Measurements from ENCODE around the gene SH3PXD2A. TPM values are rescaled to one million over a fixed set of nuclear protein-coding genes. Genes with fewer than 3 reads are reported as not detected.

SH3PXD2A gene
- total RNA-seq, 4 donors from 2014 or later = 26.5 to 56.9 (median 33.3) TPM

- 72% methylated on average over 2 of the region's 2 CpGs; no CpG with 5 or more reads in 1 of the 2 donors for WGBS, 2 donors (ENCODE audit: low coverage in 1 of 2)
- no peaks in the 10 kb centered on the region for H3K27me3 ChIP-seq
- peak overlapping the region; percentile 82 to 89 (median 86) for H3K27ac ChIP-seq
- TF ChIP-seq POLR2AphosphoS5 (IDR thresholded peaks at IDR 0.05) (no peak), EP300 (IDR thresholded peaks at IDR 0.05; ENCODE audit: low read depth) (no peak), POLR2A (IDR thresholded peaks at IDR 0.05) (no peak), CTCF (IDR thresholded peaks at IDR 0.05) (no peak)
- in situ Hi-C loops (cut with MboI; ENCODE audit: low pct_ligation_motif_present in 1 of 4, low pct_unique_long_range_greater_than_20kb in 1 of 4, low sequenced_read_pairs in 3 of 4) = no loop called here
- DNase-seq = no peak
- H3K4me1 ChIP-seq = peaks cover 21 to 80% (median 58%) of the 10 kb centered on the region in 4 donors
- no peaks in the 10 kb centered on the region for H3K9me3 ChIP-seq
- H3K4me3 ChIP-seq = no peak overlapping the region
- intact Hi-C loops (cut with DNase I; ENCODE audit: low total_unique reads) = no loop called here
- H3K36me3 ChIP-seq = no peaks in the 10 kb centered on the region
These were observed 62.8 kb downstream of the SH3PXD2A start for GRCh38 chr10:103792547-103792946.

GRCh38 chr10:103791858-103792257 is 63.5 kb downstream of the SH3PXD2A start:
- Histone ChIP-seq H3K4me3 (no peak overlapping the region), H3K27ac (peak overlapping the region; percentile 82 to 89 (median 86)), H3K4me1 (peaks cover 21 to 87% (median 61%) of the 10 kb centered on the region in 4 donors), H3K27me3 (no peaks in the 10 kb centered on the region), H3K9me3 (no peaks in the 10 kb centered on the region), H3K36me3 (no peaks in the 10 kb centered on the region)
- intact Hi-C loops (cut with DNase I; ENCODE audit: low total_unique reads) = no loop called here
- in situ Hi-C loops (cut with MboI; ENCODE audit: low pct_ligation_motif_present in 1 of 4, low pct_unique_long_range_greater_than_20kb in 1 of 4, low sequenced_read_pairs in 3 of 4) = no loop called here
- 44% methylated on average over 3 of the region's 3 CpGs; no CpG with 5 or more reads in 1 of the 2 donors for WGBS, 2 donors (ENCODE audit: low coverage in 1 of 2)
- no peak for DNase-seq
- TF ChIP-seq EP300 (IDR thresholded peaks at IDR 0.05; ENCODE audit: low read depth) (no peak), POLR2A (IDR thresholded peaks at IDR 0.05) (no peak)

GRCh38 chr10:103791291-103791690 is 64.1 kb downstream of the SH3PXD2A start:
- peaks cover 24 to 93% (median 66%) of the 10 kb centered on the region in 4 donors for H3K4me1 ChIP-seq

DNA sequence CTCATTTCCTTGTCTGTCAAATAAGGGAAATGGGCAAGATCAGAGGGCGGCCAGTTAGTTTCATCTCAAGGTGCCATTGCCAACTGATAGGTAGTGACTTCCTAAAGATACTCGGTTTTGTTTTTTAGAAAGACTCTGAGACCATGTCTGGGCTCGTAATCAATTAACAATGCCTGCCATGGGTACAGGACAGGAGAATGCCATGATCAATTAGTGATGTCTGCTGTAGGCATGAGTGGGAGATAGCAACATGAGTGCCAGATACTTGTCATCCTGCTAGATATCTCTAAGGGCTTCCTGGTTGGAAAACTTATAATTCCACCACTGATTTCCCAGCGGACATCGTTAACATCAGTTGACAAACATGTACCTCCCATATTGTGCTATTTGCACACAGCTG is 64.8 kb downstream of the SH3PXD2A start:
- Histone ChIP-seq H3K27ac (peak overlapping the region; percentile 82 to 89 (median 86)), H3K36me3 (no peaks in the 10 kb centered on the region), H3K9me3 (no peaks in the 10 kb centered on the region), H3K27me3 (no peaks in the 10 kb centered on the region), H3K4me1 (peaks cover 31 to 96% (median 69%) of the 10 kb centered on the region in 4 donors), H3K4me3 (no peak overlapping the region)
- in situ Hi-C loops (cut with MboI; ENCODE audit: low pct_ligation_motif_present in 1 of 4, low pct_unique_long_range_greater_than_20kb in 1 of 4, low sequenced_read_pairs in 3 of 4) = no loop called here
- intact Hi-C loops (cut with DNase I; ENCODE audit: low total_unique reads) = no loop called here
- DNase-seq = no peak
- no peak for TF ChIP-seq EP300 (IDR thresholded peaks at IDR 0.05; ENCODE audit: low read depth)
- no peak for TF ChIP-seq POLR2A (IDR thresholded peaks at IDR 0.05)
- no peak for TF ChIP-seq CTCF (IDR thresholded peaks at IDR 0.05)
- no peak for TF ChIP-seq POLR2AphosphoS5 (IDR thresholded peaks at IDR 0.05)
- WGBS, 2 donors (ENCODE audit: low coverage in 1 of 2) = 83 to 100% methylated on average over 2 to 5 of the region's 5 CpGs

More at GRCh38 chr10:103791291-103791690, 64.1 kb downstream of the SH3PXD2A start:
- Histone ChIP-seq H3K4me3 (no peak overlapping the region), H3K27me3 (no peaks in the 10 kb centered on the region), H3K27ac (peak overlapping the region; percentile 82 to 89 (median 86)), H3K9me3 (no peaks in the 10 kb centered on the region), H3K36me3 (no peaks in the 10 kb centered on the region)
- intact Hi-C loops (cut with DNase I; ENCODE audit: low total_unique reads) = no loop called here
- TF ChIP-seq CTCF (IDR thresholded peaks at IDR 0.05) = no peak
- TF ChIP-seq POLR2A (IDR thresholded peaks at IDR 0.05) = no peak
- TF ChIP-seq POLR2AphosphoS5 (IDR thresholded peaks at IDR 0.05) = no peak
- TF ChIP-seq EP300 (IDR thresholded peaks at IDR 0.05; ENCODE audit: low read depth) = no peak
- in situ Hi-C loops (cut with MboI; ENCODE audit: low pct_ligation_motif_present in 1 of 4, low pct_unique_long_range_greater_than_20kb in 1 of 4, low sequenced_read_pairs in 3 of 4) = no loop called here
- DNase-seq = no peak
- WGBS, 2 donors (ENCODE audit: low coverage in 1 of 2) = 75% methylated on average over 8 of the region's 8 CpGs; no CpG with 5 or more reads in 1 of the 2 donors

GRCh38 chr10:103789771-103790201 is 65.6 kb downstream of the SH3PXD2A start:
- Histone ChIP-seq H3K27ac (peak overlapping the region; percentile 82 to 89 (median 86)), H3K9me3 (no peaks in the 10 kb centered on the region), H3K4me3 (no peak overlapping the region), H3K4me1 (peaks cover 36 to 96% (median 65%) of the 10 kb centered on the region in 4 donors), H3K36me3 (no peaks in the 10 kb centered on the region), H3K27me3 (no peaks in the 10 kb centered on the region)
- WGBS, 2 donors (ENCODE audit: low coverage in 1 of 2) = 43 to 100% methylated on average over 1 to 7 of the region's 7 CpGs
- in situ Hi-C loops (cut with MboI; ENCODE audit: low pct_ligation_motif_present in 1 of 4, low pct_unique_long_range_greater_than_20kb in 1 of 4, low sequenced_read_pairs in 3 of 4) = no loop called here
- TF ChIP-seq EP300 (IDR thresholded peaks at IDR 0.05; ENCODE audit: low read depth) = no peak
- TF ChIP-seq POLR2A (IDR thresholded peaks at IDR 0.05) = peak; percentile 84
- TF ChIP-seq CTCF (IDR thresholded peaks at IDR 0.05) = no peak
- TF ChIP-seq POLR2AphosphoS5 (IDR thresholded peaks at IDR 0.05) = peak; percentile 54 to 90 (median 84)
- intact Hi-C loops (cut with DNase I; ENCODE audit: low total_unique reads) = no loop called here
- peak; percentile 83 for DNase-seq
